ENCODE measurements around the gene CXCR6.

- TF ChIP-seq CTCF (IDR thresholded peaks at IDR 0.05; ENCODE audit: low read length): no peak
- no peak for TF ChIP-seq EZH2 (optimal IDR thresholded peaks at IDR 0.05; ENCODE audit: low read depth, low read length)
- no peak for TF ChIP-seq EZH2phosphoT487 (IDR thresholded peaks at IDR 0.05; ENCODE audit: low read length)
These were observed 45.1 kb downstream of the CXCR6 start for GRCh38 chr3:45988362-45988761.
